GM19240 (cell line): ENCODE measurements around the gene SDK1.

Source experiments
- DNase-seq: peaks from one replicate; pipeline ENCODE4 v3.0.0; 2011; ENCODE audit warnings: low spot score; ENCODE audit not compliant: insufficient read length

SDK1 gene

GRCh38 chr7:3408814-3409595 lies 108.0 kb downstream of the SDK1 start:
- no peak for DNase-seq

- no peak for DNase-seq
Observed at GRCh38 chr7:3412871-3413270, 111.8 kb downstream of the SDK1 start.

- DNase-seq = no peak
Observed at GRCh38 chr7:3415861-3416312, 114.8 kb downstream of the SDK1 start.

- no peak for DNase-seq
Observed at GRCh38 chr7:3416453-3416852, 115.4 kb downstream of the SDK1 start.

GRCh38 chr7:3425087-3425486 lies 124.0 kb downstream of the SDK1 start:
- DNase-seq = no peak

- no peak for DNase-seq
Observed at GRCh38 chr7:3426064-3426463, 125.0 kb downstream of the SDK1 start.

GRCh38 chr7:3427957-3428356 lies 126.9 kb downstream of the SDK1 start:
- no peak for DNase-seq

- DNase-seq = no peak
Observed at GRCh38 chr7:3429981-3430380, 128.9 kb downstream of the SDK1 start.

- DNase-seq = no peak
Observed at GRCh38 chr7:3430588-3430987, 129.5 kb downstream of the SDK1 start.

- DNase-seq = no peak
Observed at GRCh38 chr7:3431306-3431705, 130.3 kb downstream of the SDK1 start.

- DNase-seq = no peak
Observed at GRCh38 chr7:3432911-3433310, 131.9 kb downstream of the SDK1 start.

GRCh38 chr7:3434611-3435010 lies 133.6 kb downstream of the SDK1 start:
- DNase-seq = no peak

- no peak for DNase-seq
Observed at GRCh38 chr7:3436112-3436511, 135.1 kb downstream of the SDK1 start.

GRCh38 chr7:3436746-3437145 lies 135.7 kb downstream of the SDK1 start:
- DNase-seq = no peak

- no peak for DNase-seq
Observed at GRCh38 chr7:3437467-3437866, 136.4 kb downstream of the SDK1 start.

- no peak for DNase-seq
Observed at GRCh38 chr7:3438352-3438751, 137.3 kb downstream of the SDK1 start.

- no peak for DNase-seq
Observed at GRCh38 chr7:3439333-3440030, 138.4 kb downstream of the SDK1 start.

GRCh38 chr7:3440509-3440908 lies 139.5 kb downstream of the SDK1 start:
- DNase-seq = no peak

GRCh38 chr7:3443716-3444115 lies 142.7 kb downstream of the SDK1 start:
- no peak for DNase-seq

- DNase-seq = no peak
Observed at GRCh38 chr7:3446786-3447185, 145.7 kb downstream of the SDK1 start.

- no peak for DNase-seq
Observed at GRCh38 chr7:3451701-3452100, 150.6 kb downstream of the SDK1 start.

- DNase-seq = no peak
Observed at GRCh38 chr7:3453398-3453797, 152.3 kb downstream of the SDK1 start.
